GM23248 (cell line): ENCODE measurements around the gene ARMC8. TPM values are rescaled to one million over a fixed set of nuclear protein-coding genes. Genes with fewer than 3 reads are reported as not detected.
A peak's percentile ranks its signal among the peaks of the same experiment; 100 is the strongest.

ENCODE experiments used
- DNase-seq: peaks from one replicate; pipeline ENCODE4 v3.0.0-alpha.2; 2015
- H2AFZ ChIP-seq: fragments of 200-600 bp; sonication (generic); 2 replicates; pipeline ENCODE4 v1.6.1; 2016; ENCODE audit warnings: antibody characterized with exemption
- H3F3A ChIP-seq: fragments of 200-600 bp; sonication (generic); 2 replicates; pipeline ENCODE4 v1.6.1; 2016; ENCODE audit warnings: mild to moderate bottlenecking, antibody characterized with exemption, mixed run types; ENCODE audit not compliant: insufficient read depth
- H3K27ac ChIP-seq: fragments of 200-600 bp; sonication (generic); 2 replicates; pipeline ENCODE4 v1.5.1; 2016; ENCODE audit warnings: mild to moderate bottlenecking
- H3K27me3 ChIP-seq: fragments of 200-600 bp; sonication (generic); replicated peaks from 2 replicates; pipeline ENCODE4 v1.6.1; 2016; ENCODE audit warnings: mild to moderate bottlenecking; ENCODE audit not compliant: insufficient read depth
- H3K36me3 ChIP-seq: fragments of 200-600 bp; sonication (generic); 2 replicates; pipeline ENCODE4 v1.6.1; 2016; ENCODE audit warnings: low read depth, mild to moderate bottlenecking
- H3K4me1 ChIP-seq: fragments of 200-600 bp; sonication (generic); 2 replicates; pipeline ENCODE4 v1.6.1; 2016; ENCODE audit warnings: mild to moderate bottlenecking; ENCODE audit not compliant: insufficient read depth
- H3K4me2 ChIP-seq: fragments of 200-600 bp; sonication (generic); one replicate; pipeline ENCODE4 v1.6.1; 2016; ENCODE audit warnings: mild to moderate bottlenecking; ENCODE audit not compliant: unreplicated experiment
- H3K4me3 ChIP-seq: fragments of 200-600 bp; sonication (generic); 2 replicates; pipeline ENCODE4 v1.5.1; 2016; ENCODE audit warnings: mild to moderate bottlenecking
- H3K79me2 ChIP-seq: fragments of 200-600 bp; sonication (generic); 2 replicates; pipeline ENCODE4 v1.6.1; 2016; ENCODE audit warnings: mild to moderate bottlenecking; ENCODE audit not compliant: insufficient read depth
- H3K9ac ChIP-seq: fragments of 200-600 bp; sonication (generic); 2 replicates; pipeline ENCODE4 v1.6.1; 2016; ENCODE audit warnings: mild to moderate bottlenecking
- H3K9me2 ChIP-seq: fragments of 200-600 bp; sonication (generic); 2 replicates; pipeline ENCODE4 v1.6.1; 2016; ENCODE audit warnings: mixed run types, mild to moderate bottlenecking, moderate library complexity; ENCODE audit not compliant: insufficient read depth
- H3K9me3 ChIP-seq: fragments of 200-600 bp; sonication (generic); one replicate; pipeline ENCODE4 v1.6.1; 2017; ENCODE audit warnings: low read depth
- H4K20me1 ChIP-seq: fragments of 200-600 bp; sonication (generic); 2 replicates; pipeline ENCODE4 v1.6.0; 2016; ENCODE audit not compliant: insufficient read depth
- EZH2 ChIP-seq: fragments of 200-600 bp; sonication (generic); IDR thresholded peaks from 2 replicates; pipeline ENCODE4 v1.6.1; 2018; ENCODE audit warnings: antibody characterized with exemption, mild to moderate bottlenecking; ENCODE audit not compliant: insufficient read depth, poor library complexity, severe bottlenecking
- EZH2phosphoT487 ChIP-seq: fragments of 200-600 bp; sonication (generic); IDR thresholded peaks from 2 replicates; pipeline ENCODE4 v1.6.1; 2018; ENCODE audit warnings: antibody characterized with exemption, moderate library complexity, mild to moderate bottlenecking, low read depth; ENCODE audit not compliant: insufficient read depth
- WGBS, 2 experiments: methylation state at CpG; one replicate each; pipeline ENCODE4 v1.1.6; 2015 to 2017; ENCODE audit warnings: low lambda C conversion rate in 2 of 2, low coverage in 1 of 2; ENCODE audit errors: missing lambda C conversion rate in 2 of 2; 5-methylcytosine and 5-hydroxymethylcytosine counted together
- in situ Hi-C: fragments of 300-500 bp; cut with MboI; formaldehyde crosslinking; loops from 2 replicates; pipeline ENCODE4 v1.15.0; 2020
- polyA plus RNA-seq: library from polyadenylated mRNA; unstranded; fragments of >200 nt; fragmentation: Nextera tagmentation; extraction: Ambion mirVana; gene quantifications from 2 replicates; pipeline ENCODE4 v1.2.1, GENCODE V29; 2016
- total RNA-seq: library from RNA; depleted of rRNA; stranded (reverse); fragments of >200 nt; shearing (Covaris generic); gene quantifications from 2 replicates; pipeline ENCODE4 v1.2.3, GENCODE V29; 2014

ARMC8 gene
- total and polyA plus RNA-seq, 2 experiments from 2014 or later, result 30.1 to 32.9 TPM

GRCh38 chr3:138220788-138221187 is 33.7 kb downstream of the ARMC8 start:
- Histone ChIP-seq H3K27me3 (no peaks in the 10 kb centered on the region), H3K9ac (no peak overlapping the region), H3K79me2 (peaks cover 50% of the 10 kb centered on the region), H3K9me2 (no peaks in the 10 kb centered on the region), H3K4me1 (no peaks in the 10 kb centered on the region), H3F3A (no peaks in the 10 kb centered on the region), H4K20me1 (0 out of 2 replicates have a peak, but pooled peaks cover 3% of the 10 kb centered on the region), H3K4me2 (no peak overlapping the region), H3K36me3 (peaks cover 25% of the 10 kb centered on the region), H3K4me3 (no peak overlapping the region), H3K27ac (no peak overlapping the region), H3K9me3 (no peaks in the 10 kb centered on the region), H2AFZ (no peak overlapping the region)
- TF ChIP-seq EZH2 (no peak), EZH2phosphoT487 (no peak)
- WGBS, 2 experiments, result 90 to 92% methylated on average over 4 of the region's 4 CpGs
- DNase-seq, result no peak
- in situ Hi-C loops, result no loop called here

GRCh38 chr3:138222131-138222941 is 35.2 kb downstream of the ARMC8 start:
- no peak overlapping the region for H3K4me3 ChIP-seq
- no peak for DNase-seq
- H3K9me3 ChIP-seq, result no peaks in the 10 kb centered on the region
- H3K27me3 ChIP-seq, result no peaks in the 10 kb centered on the region
- 96 to 100% methylated on average over 2 of the region's 2 CpGs for WGBS, 2 experiments
- H3K9me2 ChIP-seq, result no peaks in the 10 kb centered on the region
- H3K79me2 ChIP-seq, result peaks cover 35% of the 10 kb centered on the region
- peaks cover 24% of the 10 kb centered on the region for H3K36me3 ChIP-seq
- in situ Hi-C loops, result no loop called here
- H2AFZ ChIP-seq, result no peak overlapping the region
- H3F3A ChIP-seq, result no peaks in the 10 kb centered on the region
- H3K4me2 ChIP-seq, result no peak overlapping the region
- H3K27ac ChIP-seq, result no peak overlapping the region
- no peak overlapping the region for H3K9ac ChIP-seq
- H4K20me1 ChIP-seq, result no peaks in the 10 kb centered on the region
- 0 out of 2 replicates have a peak, but pooled peaks cover 1% of the 10 kb centered on the region for H3K4me1 ChIP-seq
- no peak for TF ChIP-seq EZH2phosphoT487
- TF ChIP-seq EZH2, result no peak

- Histone ChIP-seq H3K36me3 (peaks cover 24% of the 10 kb centered on the region), H3K27ac (no peak overlapping the region), H3K4me1 (peaks cover 7% of the 10 kb centered on the region; the same call in 1 of the 2 replicates), H3K27me3 (no peaks in the 10 kb centered on the region), H2AFZ (no peak overlapping the region), H3K9ac (no peak overlapping the region), H3K9me2 (no peaks in the 10 kb centered on the region), H3K4me2 (no peak overlapping the region), H3K9me3 (no peaks in the 10 kb centered on the region), H3F3A (no peaks in the 10 kb centered on the region), H4K20me1 (no peaks in the 10 kb centered on the region), H3K4me3 (no peak overlapping the region), H3K79me2 (peaks cover 30% of the 10 kb centered on the region)
- 92 to 100% methylated on average over 2 of the region's 2 CpGs for WGBS, 2 experiments
- TF ChIP-seq EZH2phosphoT487 (no peak), EZH2 (no peak)
- in situ Hi-C loops, result no loop called here
- no peak for DNase-seq
Observed at GRCh38 chr3:138222942-138223287, 35.8 kb downstream of the ARMC8 start.

- H3K27me3 ChIP-seq, result no peaks in the 10 kb centered on the region
- no peak overlapping the region for H2AFZ ChIP-seq
- H3K9ac ChIP-seq, result no peak overlapping the region
- H3K4me3 ChIP-seq, result no peak overlapping the region
- no peaks in the 10 kb centered on the region for H3K9me2 ChIP-seq
- H3K4me1 ChIP-seq, result peaks cover 19% of the 10 kb centered on the region
- H3K9me3 ChIP-seq, result no peaks in the 10 kb centered on the region
- H3K4me2 ChIP-seq, result no peak overlapping the region
- WGBS, 2 experiments, result 94 to 96% methylated on average over 1 of the region's 1 CpG
- TF ChIP-seq EZH2 (no peak), EZH2phosphoT487 (no peak)
- peak; percentile 53 for DNase-seq
- no peak overlapping the region for H3K27ac ChIP-seq
- peaks cover 41% of the 10 kb centered on the region for H3K36me3 ChIP-seq
- in situ Hi-C loops, result no loop called here
- peaks cover 16% of the 10 kb centered on the region for H3F3A ChIP-seq
- H3K79me2 ChIP-seq, result peaks cover 6% of the 10 kb centered on the region; the same call in 1 of the 2 replicates
- no peaks in the 10 kb centered on the region for H4K20me1 ChIP-seq
Observed at GRCh38 chr3:138227650-138228049, 40.5 kb downstream of the ARMC8 start.
